HL-60 (cell line): ENCODE data around the gene PBX3.

Source experiments
- DNase-seq, 2 experiments: peaks; one replicate each; pipeline ENCODE4 v3.0.0-alpha.2; 2010 to 2020; ENCODE audit warnings: low read depth in 1 of 2, low spot score in 1 of 2
- H3K27ac ChIP-seq: fragments of 250-450 bp; sonication (Bioruptor Pico); replicated peaks from 2 replicates; pipeline ENCODE4 v1.5.1; 2020; ENCODE audit warnings: mild to moderate bottlenecking, moderate library complexity
- H3K27me3 ChIP-seq: fragments of 250-450 bp; sonication (Bioruptor Pico); 2 replicates; pipeline ENCODE4 v1.5.1; 2021; ENCODE audit warnings: mild to moderate bottlenecking, moderate library complexity; ENCODE audit not compliant: insufficient read depth, poor library complexity, severe bottlenecking
- H3K4me3 ChIP-seq: replicated peaks from 2 replicates; pipeline ENCODE4 v1.5.1; 2011; ENCODE audit warnings: mild to moderate bottlenecking, control low read depth, low read length; ENCODE audit not compliant: insufficient read depth
- GABPA ChIP-seq: IDR thresholded peaks from 2 replicates; pipeline ENCODE4 v1.6.1; 2012; ENCODE audit warnings: low read depth
- POLR2AphosphoS5 ChIP-seq: IDR thresholded peaks from 2 replicates; pipeline ENCODE4 v1.6.1; 2012; ENCODE audit warnings: low read depth
- SPI1 ChIP-seq: IDR thresholded peaks from 2 replicates; pipeline ENCODE4 v1.6.1; 2012; ENCODE audit warnings: low read depth, mild to moderate bottlenecking, borderline replicate concordance
- TF ChIP-seq, protein P1 (sequence below): IDR thresholded peaks from one replicate; pipeline ENCODE4 v1.5.1; 2011; ENCODE audit warnings: low read length, control low read depth, inconsistent platforms; ENCODE audit not compliant: insufficient read depth
- TF ChIP-seq, protein P2 (sequence below): IDR thresholded peaks from 2 replicates; pipeline ENCODE4 v1.6.1; 2012; ENCODE audit warnings: low read depth; ENCODE audit not compliant: insufficient replicate concordance

PBX3 gene

DNA sequence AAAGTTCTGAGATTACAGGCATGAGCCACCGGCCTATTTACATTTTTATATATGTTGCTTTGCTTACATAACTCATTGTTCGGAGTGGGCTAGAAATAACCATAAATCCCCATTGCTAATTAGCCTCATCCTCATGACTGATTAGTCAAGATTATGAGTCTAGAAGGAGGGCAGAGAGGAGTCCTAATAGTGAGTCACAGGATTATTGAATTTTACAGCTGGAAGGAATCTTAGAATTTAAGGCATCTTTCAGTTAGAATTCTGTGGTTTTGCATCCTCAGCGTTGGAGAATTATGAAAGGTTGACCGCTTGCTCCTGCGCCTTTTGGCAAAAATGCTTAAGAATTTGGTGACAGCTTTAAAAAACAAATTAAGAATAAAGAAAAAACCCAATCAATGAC lies 2.6 kb upstream of the PBX3 start:
- H3K27ac ChIP-seq, result no peak overlapping the region

DNA sequence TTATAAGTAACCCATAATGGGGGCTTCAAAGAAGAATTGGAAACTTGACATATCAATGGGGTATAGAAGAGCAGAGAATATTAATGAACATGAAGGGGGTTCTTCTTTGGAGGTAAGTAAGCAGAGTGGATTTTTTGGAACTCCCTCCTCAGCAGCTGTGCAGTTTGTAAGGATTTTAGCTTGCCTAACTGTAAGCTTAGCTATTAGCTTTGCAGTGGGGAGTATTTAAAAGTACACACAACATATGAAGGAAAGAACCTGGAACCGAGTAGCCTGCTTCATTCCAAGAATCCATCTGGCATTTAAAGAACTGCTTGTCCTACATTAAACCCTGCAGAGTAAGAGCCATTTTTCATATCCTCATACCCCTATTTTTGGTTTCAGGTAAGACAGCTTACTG lies 2.2 kb upstream of the PBX3 start:
- TF ChIP-seq GABPA (no peak), POLR2AphosphoS5 (no peak), SPI1 (no peak)
- TF ChIP-seq, protein P1, sequence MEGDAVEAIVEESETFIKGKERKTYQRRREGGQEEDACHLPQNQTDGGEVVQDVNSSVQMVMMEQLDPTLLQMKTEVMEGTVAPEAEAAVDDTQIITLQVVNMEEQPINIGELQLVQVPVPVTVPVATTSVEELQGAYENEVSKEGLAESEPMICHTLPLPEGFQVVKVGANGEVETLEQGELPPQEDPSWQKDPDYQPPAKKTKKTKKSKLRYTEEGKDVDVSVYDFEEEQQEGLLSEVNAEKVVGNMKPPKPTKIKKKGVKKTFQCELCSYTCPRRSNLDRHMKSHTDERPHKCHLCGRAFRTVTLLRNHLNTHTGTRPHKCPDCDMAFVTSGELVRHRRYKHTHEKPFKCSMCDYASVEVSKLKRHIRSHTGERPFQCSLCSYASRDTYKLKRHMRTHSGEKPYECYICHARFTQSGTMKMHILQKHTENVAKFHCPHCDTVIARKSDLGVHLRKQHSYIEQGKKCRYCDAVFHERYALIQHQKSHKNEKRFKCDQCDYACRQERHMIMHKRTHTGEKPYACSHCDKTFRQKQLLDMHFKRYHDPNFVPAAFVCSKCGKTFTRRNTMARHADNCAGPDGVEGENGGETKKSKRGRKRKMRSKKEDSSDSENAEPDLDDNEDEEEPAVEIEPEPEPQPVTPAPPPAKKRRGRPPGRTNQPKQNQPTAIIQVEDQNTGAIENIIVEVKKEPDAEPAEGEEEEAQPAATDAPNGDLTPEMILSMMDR, result no peak
- TF ChIP-seq, protein P2, sequence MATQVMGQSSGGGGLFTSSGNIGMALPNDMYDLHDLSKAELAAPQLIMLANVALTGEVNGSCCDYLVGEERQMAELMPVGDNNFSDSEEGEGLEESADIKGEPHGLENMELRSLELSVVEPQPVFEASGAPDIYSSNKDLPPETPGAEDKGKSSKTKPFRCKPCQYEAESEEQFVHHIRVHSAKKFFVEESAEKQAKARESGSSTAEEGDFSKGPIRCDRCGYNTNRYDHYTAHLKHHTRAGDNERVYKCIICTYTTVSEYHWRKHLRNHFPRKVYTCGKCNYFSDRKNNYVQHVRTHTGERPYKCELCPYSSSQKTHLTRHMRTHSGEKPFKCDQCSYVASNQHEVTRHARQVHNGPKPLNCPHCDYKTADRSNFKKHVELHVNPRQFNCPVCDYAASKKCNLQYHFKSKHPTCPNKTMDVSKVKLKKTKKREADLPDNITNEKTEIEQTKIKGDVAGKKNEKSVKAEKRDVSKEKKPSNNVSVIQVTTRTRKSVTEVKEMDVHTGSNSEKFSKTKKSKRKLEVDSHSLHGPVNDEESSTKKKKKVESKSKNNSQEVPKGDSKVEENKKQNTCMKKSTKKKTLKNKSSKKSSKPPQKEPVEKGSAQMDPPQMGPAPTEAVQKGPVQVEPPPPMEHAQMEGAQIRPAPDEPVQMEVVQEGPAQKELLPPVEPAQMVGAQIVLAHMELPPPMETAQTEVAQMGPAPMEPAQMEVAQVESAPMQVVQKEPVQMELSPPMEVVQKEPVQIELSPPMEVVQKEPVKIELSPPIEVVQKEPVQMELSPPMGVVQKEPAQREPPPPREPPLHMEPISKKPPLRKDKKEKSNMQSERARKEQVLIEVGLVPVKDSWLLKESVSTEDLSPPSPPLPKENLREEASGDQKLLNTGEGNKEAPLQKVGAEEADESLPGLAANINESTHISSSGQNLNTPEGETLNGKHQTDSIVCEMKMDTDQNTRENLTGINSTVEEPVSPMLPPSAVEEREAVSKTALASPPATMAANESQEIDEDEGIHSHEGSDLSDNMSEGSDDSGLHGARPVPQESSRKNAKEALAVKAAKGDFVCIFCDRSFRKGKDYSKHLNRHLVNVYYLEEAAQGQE, result no peak
- H3K4me3 ChIP-seq, result no peak overlapping the region
- H3K27me3 ChIP-seq, result no peaks in the 10 kb centered on the region
- H3K27ac ChIP-seq, result no peak overlapping the region
- no peak for DNase-seq

More for the DNA sequence above, 2.6 kb upstream of the PBX3 start:
- no peak for DNase-seq
- no peak overlapping the region for H3K4me3 ChIP-seq
- TF ChIP-seq, protein P1, result no peak
- TF ChIP-seq POLR2AphosphoS5 (no peak), SPI1 (no peak)
- TF ChIP-seq, protein P2, result no peak
- H3K27me3 ChIP-seq, result no peaks in the 10 kb centered on the region

DNA sequence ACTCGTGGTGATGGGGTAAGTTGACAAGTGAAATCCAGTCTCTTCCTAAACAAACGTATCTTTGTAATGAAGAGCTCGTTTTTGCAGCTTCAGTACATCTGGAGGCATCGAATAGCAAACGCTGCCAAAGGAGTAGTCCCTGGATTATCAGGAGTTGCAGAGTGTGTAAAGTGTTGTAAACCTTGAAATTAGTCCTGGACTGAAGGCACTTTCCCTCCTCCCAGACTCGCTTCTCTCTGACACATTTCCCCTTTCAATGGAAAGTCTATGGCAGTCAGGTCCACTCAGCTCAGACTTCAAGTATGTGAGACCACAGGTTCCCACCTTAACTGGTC lies 1.5 kb upstream of the PBX3 start:
- H3K27ac ChIP-seq, result peak overlapping the region; percentile 79
- peak overlapping the region; percentile 86 for H3K4me3 ChIP-seq
- TF ChIP-seq, protein P1, result no peak
- TF ChIP-seq, protein P2, result no peak
- no peak for TF ChIP-seq POLR2AphosphoS5
- TF ChIP-seq SPI1, result no peak
- TF ChIP-seq GABPA, result no peak
- DNase-seq, result no peak
- H3K27me3 ChIP-seq, result no peaks in the 10 kb centered on the region
